GM13977 (cell line): ENCODE data around the gene GNG3.

Experiments
- DNase-seq: peaks from one replicate; pipeline ENCODE4 v3.0.0; 2012; ENCODE audit warnings: low spot score
- in situ Hi-C: fragments of 300-500 bp; cut with MboI; formaldehyde crosslinking; loops from one replicate; pipeline ENCODE4 v1.12.0; 2022; ENCODE audit warnings: low sequenced_read_pairs, low pct_unique_long_range_greater_than_20kb, mixed read lengths, inconsistent platforms; ENCODE audit not compliant: unreplicated experiment
- TF ChIP-seq, protein P1 (sequence below): IDR thresholded peaks from 2 replicates; pipeline ENCODE4 v1.5.1; 2012; ENCODE audit warnings: mild to moderate bottlenecking, control low read depth; ENCODE audit not compliant: insufficient read depth; ENCODE audit errors: extremely low read depth, missing control alignments

Gene GNG3

GRCh38 chr11:62712276-62712812 lies 4.9 kb downstream of the GNG3 start:
- in situ Hi-C loops, result no loop called here
- no peak for DNase-seq
- TF ChIP-seq, protein P1, sequence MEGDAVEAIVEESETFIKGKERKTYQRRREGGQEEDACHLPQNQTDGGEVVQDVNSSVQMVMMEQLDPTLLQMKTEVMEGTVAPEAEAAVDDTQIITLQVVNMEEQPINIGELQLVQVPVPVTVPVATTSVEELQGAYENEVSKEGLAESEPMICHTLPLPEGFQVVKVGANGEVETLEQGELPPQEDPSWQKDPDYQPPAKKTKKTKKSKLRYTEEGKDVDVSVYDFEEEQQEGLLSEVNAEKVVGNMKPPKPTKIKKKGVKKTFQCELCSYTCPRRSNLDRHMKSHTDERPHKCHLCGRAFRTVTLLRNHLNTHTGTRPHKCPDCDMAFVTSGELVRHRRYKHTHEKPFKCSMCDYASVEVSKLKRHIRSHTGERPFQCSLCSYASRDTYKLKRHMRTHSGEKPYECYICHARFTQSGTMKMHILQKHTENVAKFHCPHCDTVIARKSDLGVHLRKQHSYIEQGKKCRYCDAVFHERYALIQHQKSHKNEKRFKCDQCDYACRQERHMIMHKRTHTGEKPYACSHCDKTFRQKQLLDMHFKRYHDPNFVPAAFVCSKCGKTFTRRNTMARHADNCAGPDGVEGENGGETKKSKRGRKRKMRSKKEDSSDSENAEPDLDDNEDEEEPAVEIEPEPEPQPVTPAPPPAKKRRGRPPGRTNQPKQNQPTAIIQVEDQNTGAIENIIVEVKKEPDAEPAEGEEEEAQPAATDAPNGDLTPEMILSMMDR, result no peak

GRCh38 chr11:62712861-62713260 lies 5.4 kb downstream of the GNG3 start:
- in situ Hi-C loops, result no loop called here
- DNase-seq, result no peak
- TF ChIP-seq, protein P1, result no peak

DNA sequence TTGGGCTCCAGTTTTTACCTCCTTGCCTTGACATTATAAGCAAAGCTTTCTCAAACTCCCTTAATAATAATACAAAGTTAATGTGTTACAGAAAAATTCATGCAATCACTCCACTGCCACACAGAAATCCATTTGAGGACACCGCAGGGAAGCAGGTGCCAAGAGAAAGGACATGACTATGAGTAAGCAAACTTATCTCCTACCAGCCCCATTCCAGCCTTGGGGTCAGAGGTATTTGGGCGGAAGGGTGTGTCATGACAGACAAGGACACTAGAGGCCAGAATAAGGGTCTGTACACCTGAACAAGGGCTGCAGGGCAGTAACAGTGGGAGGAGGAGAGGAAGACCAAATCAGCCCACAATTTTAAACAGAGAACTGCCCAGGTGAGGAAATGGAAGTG lies 5.9 kb downstream of the GNG3 start:
- in situ Hi-C loops, result no loop called here
- no peak for DNase-seq
- TF ChIP-seq, protein P1, result no peak

- DNase-seq, result no peak
- TF ChIP-seq, protein P1, result no peak
- in situ Hi-C loops, result no loop called here
Measured at GRCh38 chr11:62715150-62716130, 8.0 kb downstream of the GNG3 start.

DNA sequence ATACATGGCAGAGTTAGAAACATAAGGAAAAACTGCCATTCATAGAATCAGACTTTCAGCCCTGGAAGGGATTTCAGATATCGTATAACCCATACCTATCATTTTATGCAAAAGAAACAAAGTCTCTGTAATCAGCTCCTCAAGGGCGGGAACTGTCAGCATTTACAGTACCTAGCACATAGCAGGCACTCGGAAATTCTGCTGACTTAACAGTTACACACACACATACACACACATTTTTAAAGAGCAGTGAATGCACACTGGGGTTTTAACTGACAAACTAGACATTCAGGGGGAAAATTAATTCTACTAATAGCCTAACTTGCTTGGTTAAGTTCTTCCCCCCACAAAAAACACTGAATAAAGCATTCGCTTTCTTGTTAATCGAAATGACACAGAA lies 8.7 kb downstream of the GNG3 start:
- no peak for DNase-seq
- in situ Hi-C loops, result no loop called here
- TF ChIP-seq, protein P1, result no peak

DNA sequence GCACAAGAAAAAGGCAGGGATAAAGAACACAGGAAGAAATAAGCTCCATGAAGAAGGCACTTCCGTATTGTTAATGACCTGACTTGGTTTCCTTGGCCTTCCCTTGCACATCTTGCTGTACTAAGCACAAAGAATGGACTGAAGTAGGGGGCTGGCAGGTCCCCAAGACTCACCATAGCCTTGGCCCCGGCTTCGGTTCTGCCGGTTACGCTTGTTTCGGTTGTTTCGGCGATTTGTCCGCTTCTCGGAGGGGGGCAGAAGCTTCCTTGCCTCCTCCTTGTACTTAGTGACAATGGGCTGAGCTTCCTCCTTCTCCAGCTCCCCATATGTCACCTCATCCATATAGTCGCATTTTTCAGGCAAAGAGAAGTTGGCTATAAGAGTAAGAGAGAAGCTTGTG lies 9.3 kb downstream of the GNG3 start:
- no peak for DNase-seq
- TF ChIP-seq, protein P1, result no peak
- in situ Hi-C loops, result no loop called here
